ENCODE measurements around the gene LRRC3.

Gene LRRC3

DNA sequence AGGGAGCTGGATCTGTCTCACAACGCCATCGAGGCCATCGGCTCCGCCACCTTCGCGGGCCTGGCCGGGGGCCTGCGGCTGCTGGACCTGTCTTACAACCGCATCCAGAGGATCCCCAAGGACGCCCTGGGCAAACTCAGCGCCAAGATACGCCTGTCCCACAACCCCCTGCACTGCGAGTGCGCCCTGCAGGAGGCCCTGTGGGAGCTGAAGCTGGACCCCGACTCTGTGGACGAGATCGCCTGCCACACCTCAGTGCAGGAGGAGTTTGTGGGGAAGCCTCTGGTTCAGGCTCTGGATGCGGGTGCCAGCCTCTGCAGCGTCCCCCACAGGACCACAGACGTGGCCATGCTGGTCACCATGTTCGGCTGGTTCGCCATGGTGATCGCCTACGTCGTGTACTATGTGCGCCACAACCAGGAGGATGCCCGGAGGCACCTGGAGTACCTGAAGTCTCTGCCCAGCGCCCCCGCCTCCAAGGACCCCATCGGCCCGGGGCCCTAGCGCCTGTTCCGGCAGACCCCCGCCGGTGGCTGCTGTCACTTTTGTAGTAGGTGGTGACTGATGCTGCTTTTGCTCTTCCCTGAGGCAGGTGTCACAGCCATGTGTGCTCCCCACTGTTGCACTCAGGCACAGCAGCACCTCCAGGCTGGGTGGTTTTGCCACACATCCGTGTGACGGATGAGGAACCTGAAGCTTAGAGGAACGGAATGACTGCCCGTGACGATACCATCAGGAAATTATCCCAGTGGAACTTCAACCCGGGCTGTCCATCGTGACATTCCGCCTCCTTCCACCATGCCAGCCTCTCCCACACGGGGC is 1.8 kb downstream of the LRRC3 start (continued):
- no peak for TF ChIP-seq TOX (CRISPR knock-in tag; IDR thresholded peaks at IDR 0.05; ENCODE audit: borderline replicate concordance)
- no peak for TF ChIP-seq ZNF8 (CRISPR knock-in tag; IDR thresholded peaks at IDR 0.05)
- no peak for TF ChIP-seq TCF4 (CRISPR knock-in tag; IDR thresholded peaks at IDR 0.05; ENCODE audit: borderline replicate concordance)
- no peak for TF ChIP-seq ARNTL (CRISPR knock-in tag; IDR thresholded peaks at IDR 0.05; ENCODE audit: borderline replicate concordance, low read depth)
- no peak for TF ChIP-seq GLIS3 (CRISPR knock-in tag; IDR thresholded peaks at IDR 0.05)

- ATAC-seq: no peak
- TF ChIP-seq ZNF70 (CRISPR knock-in tag; IDR thresholded peaks at IDR 0.05): no peak
- TF ChIP-seq, protein P1, sequence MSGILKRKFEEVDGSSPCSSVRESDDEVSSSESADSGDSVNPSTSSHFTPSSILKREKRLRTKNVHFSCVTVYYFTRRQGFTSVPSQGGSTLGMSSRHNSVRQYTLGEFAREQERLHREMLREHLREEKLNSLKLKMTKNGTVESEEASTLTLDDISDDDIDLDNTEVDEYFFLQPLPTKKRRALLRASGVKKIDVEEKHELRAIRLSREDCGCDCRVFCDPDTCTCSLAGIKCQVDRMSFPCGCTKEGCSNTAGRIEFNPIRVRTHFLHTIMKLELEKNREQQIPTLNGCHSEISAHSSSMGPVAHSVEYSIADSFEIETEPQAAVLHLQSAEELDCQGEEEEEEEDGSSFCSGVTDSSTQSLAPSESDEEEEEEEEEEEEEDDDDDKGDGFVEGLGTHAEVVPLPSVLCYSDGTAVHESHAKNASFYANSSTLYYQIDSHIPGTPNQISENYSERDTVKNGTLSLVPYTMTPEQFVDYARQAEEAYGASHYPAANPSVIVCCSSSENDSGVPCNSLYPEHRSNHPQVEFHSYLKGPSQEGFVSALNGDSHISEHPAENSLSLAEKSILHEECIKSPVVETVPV (CRISPR knock-in tag; IDR thresholded peaks at IDR 0.05): no peak
- TF ChIP-seq ZFP30 (CRISPR knock-in tag; IDR thresholded peaks at IDR 0.05): no peak
- TF ChIP-seq BACH2 (CRISPR knock-in tag; IDR thresholded peaks at IDR 0.05; ENCODE audit: borderline replicate concordance): no peak
- no peak for TF ChIP-seq ESRRG (CRISPR knock-in tag; IDR thresholded peaks at IDR 0.05)
- TF ChIP-seq ARNTL (CRISPR knock-in tag; IDR thresholded peaks at IDR 0.05; ENCODE audit: borderline replicate concordance, low read depth): no peak
- no peak for TF ChIP-seq TCF4 (CRISPR knock-in tag; IDR thresholded peaks at IDR 0.05; ENCODE audit: borderline replicate concordance)
- no peak for TF ChIP-seq ZC3H10 (CRISPR knock-in tag; IDR thresholded peaks at IDR 0.05)
- TF ChIP-seq TOX (CRISPR knock-in tag; IDR thresholded peaks at IDR 0.05; ENCODE audit: borderline replicate concordance): no peak
- TF ChIP-seq RARB (CRISPR knock-in tag; IDR thresholded peaks at IDR 0.05): no peak
- no peak for TF ChIP-seq ZNF8 (CRISPR knock-in tag; IDR thresholded peaks at IDR 0.05)
These were observed 3.8 kb downstream of the LRRC3 start for GRCh38 chr21:44458971-44459711.

DNA sequence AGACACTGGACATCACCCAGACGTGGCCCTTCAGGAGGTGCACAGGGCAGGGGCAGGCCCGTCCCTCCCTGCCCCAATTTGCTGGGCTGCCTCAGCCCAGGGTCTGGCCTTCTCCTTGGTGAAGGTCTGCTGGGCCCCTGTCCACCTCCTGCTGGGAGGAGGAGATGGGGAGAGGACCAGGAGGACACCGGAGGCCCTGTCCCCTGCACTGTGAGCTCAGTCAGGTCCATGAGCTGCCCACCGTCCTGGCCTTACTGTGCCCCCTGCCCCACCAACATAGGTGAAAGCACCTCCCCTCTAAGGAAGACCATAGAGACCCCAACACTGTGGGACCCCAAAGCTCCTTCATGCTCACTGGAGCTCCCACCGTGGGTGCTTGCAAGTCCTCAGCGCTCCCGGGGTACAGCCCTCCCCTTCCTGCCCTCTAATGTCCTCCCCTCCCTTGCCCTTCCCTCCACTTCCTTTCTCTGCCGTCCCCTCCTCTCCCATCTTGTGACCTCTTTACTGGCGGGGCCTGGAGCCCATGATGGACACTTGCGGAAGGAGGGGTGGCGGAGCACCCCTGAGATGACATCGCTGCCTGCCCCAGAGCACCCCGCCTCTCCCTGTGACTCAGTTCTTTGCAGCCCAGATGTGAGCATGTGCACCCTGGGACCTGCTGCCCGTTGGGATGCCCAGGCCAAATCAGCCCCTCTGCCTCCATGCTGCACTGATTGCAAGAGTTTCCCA is 4.6 kb downstream of the LRRC3 start:
- ATAC-seq: no peak
- TF ChIP-seq ZNF565 (CRISPR knock-in tag; conservative IDR thresholded peaks at IDR 0.05; ENCODE audit: low read depth) (no peak), TCF4 (CRISPR knock-in tag; IDR thresholded peaks at IDR 0.05; ENCODE audit: borderline replicate concordance) (no peak), ESRRG (CRISPR knock-in tag; IDR thresholded peaks at IDR 0.05) (no peak), SNAI2 (CRISPR knock-in tag; IDR thresholded peaks at IDR 0.05) (no peak), PPARA (CRISPR knock-in tag; IDR thresholded peaks at IDR 0.05; ENCODE audit: borderline replicate concordance) (no peak), ZNF8 (CRISPR knock-in tag; IDR thresholded peaks at IDR 0.05) (no peak), OSR1 (CRISPR knock-in tag; IDR thresholded peaks at IDR 0.05) (no peak), ZNF70 (CRISPR knock-in tag; IDR thresholded peaks at IDR 0.05) (no peak), BACH2 (CRISPR knock-in tag; IDR thresholded peaks at IDR 0.05; ENCODE audit: borderline replicate concordance) (no peak), RARB (CRISPR knock-in tag; IDR thresholded peaks at IDR 0.05) (no peak), PATZ1 (CRISPR knock-in tag; IDR thresholded peaks at IDR 0.05; ENCODE audit: borderline replicate concordance) (no peak), CSDC2 (CRISPR knock-in tag; IDR thresholded peaks at IDR 0.05) (no peak), ZFP3 (CRISPR knock-in tag; IDR thresholded peaks at IDR 0.05) (no peak), GLIS3 (CRISPR knock-in tag; IDR thresholded peaks at IDR 0.05) (no peak)
- TF ChIP-seq, protein P2, sequence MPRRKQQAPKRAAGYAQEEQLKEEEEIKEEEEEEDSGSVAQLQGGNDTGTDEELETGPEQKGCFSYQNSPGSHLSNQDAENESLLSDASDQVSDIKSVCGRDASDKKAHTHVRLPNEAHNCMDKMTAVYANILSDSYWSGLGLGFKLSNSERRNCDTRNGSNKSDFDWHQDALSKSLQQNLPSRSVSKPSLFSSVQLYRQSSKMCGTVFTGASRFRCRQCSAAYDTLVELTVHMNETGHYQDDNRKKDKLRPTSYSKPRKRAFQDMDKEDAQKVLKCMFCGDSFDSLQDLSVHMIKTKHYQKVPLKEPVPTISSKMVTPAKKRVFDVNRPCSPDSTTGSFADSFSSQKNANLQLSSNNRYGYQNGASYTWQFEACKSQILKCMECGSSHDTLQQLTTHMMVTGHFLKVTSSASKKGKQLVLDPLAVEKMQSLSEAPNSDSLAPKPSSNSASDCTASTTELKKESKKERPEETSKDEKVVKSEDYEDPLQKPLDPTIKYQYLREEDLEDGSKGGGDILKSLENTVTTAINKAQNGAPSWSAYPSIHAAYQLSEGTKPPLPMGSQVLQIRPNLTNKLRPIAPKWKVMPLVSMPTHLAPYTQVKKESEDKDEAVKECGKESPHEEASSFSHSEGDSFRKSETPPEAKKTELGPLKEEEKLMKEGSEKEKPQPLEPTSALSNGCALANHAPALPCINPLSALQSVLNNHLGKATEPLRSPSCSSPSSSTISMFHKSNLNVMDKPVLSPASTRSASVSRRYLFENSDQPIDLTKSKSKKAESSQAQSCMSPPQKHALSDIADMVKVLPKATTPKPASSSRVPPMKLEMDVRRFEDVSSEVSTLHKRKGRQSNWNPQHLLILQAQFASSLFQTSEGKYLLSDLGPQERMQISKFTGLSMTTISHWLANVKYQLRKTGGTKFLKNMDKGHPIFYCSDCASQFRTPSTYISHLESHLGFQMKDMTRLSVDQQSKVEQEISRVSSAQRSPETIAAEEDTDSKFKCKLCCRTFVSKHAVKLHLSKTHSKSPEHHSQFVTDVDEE (CRISPR knock-in tag; IDR thresholded peaks at IDR 0.05): no peak
